IPS-20b (cell line): ENCODE measurements around the gene NKX2-4.
"Not testable (repeated sequence)": the region's sequence is repeated elsewhere in the genome, so short reads cannot be mapped to it uniquely, and the experiment has no call there.

Experiments used
- H3K27ac ChIP-seq: one replicate; pipeline ENCODE4 v1.5.1; 2013; ENCODE audit warnings: low read length
- H3K27me3 ChIP-seq: 2 replicates; pipeline ENCODE4 v1.6.1; 2013; ENCODE audit warnings: mild to moderate bottlenecking, low read length, inconsistent platforms; ENCODE audit not compliant: insufficient read depth
- H3K36me3 ChIP-seq: 2 replicates; pipeline ENCODE4 v1.6.1; 2013; ENCODE audit warnings: low read depth, mild to moderate bottlenecking, inconsistent platforms, low read length, moderate library complexity; ENCODE audit not compliant: insufficient read depth
- H3K4me1 ChIP-seq: 2 replicates; pipeline ENCODE4 v1.6.1; 2013; ENCODE audit warnings: mild to moderate bottlenecking, control low read depth, inconsistent platforms, low read length, moderate library complexity; ENCODE audit not compliant: insufficient read depth
- H3K4me3 ChIP-seq: 2 replicates; pipeline ENCODE4 v1.5.1; 2013; ENCODE audit warnings: mild to moderate bottlenecking, low read length, inconsistent platforms
- H3K9ac ChIP-seq: 2 replicates; pipeline ENCODE4 v1.6.1; 2013; ENCODE audit warnings: low read depth, mild to moderate bottlenecking, inconsistent platforms, low read length, moderate library complexity
- H3K9me3 ChIP-seq: 2 replicates; pipeline ENCODE4 v1.6.1; 2013; ENCODE audit warnings: mild to moderate bottlenecking, low read depth, low read length, inconsistent platforms; ENCODE audit not compliant: insufficient read depth

NKX2-4 gene

GRCh38 chr20:21377701-21378100 lies 19.6 kb downstream of the NKX2-4 start:
- H3K27ac ChIP-seq, result no peak overlapping the region
- H3K36me3 ChIP-seq, result peaks cover 60% of the 10 kb centered on the region
- H3K9me3 ChIP-seq, result no peaks in the 10 kb centered on the region
- H3K9ac ChIP-seq, result no peak overlapping the region
- H3K4me1 ChIP-seq, result no peaks in the 10 kb centered on the region
- H3K27me3 ChIP-seq, result no peaks in the 10 kb centered on the region
- H3K4me3 ChIP-seq, result no peak overlapping the region

DNA sequence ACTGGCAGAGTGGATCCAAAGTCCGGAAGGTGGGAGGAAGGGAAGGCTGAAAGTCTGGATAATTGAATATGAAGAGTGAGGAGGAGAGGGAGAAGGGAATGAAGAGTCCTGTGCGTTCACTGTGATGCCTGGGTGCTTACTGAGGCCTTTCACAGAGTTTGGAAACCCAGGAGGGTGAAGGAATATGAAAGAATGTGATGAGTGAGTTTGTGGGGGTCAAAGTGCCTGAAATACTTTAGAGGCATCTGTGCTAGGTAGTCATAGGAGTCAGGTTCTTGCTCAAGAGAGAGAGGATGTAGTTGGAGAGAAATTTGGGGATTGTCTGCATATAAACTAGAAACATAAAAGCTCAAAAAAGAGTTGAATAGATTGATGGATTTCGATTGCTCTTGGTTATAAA lies 20.7 kb downstream of the NKX2-4 start:
- H3K27me3 ChIP-seq, result no peaks in the 10 kb centered on the region
- no peak overlapping the region for H3K4me3 ChIP-seq
- peaks cover 60% of the 10 kb centered on the region for H3K36me3 ChIP-seq
- no peaks in the 10 kb centered on the region for H3K4me1 ChIP-seq
- no peaks in the 10 kb centered on the region for H3K9me3 ChIP-seq
- no peak overlapping the region for H3K9ac ChIP-seq
- no peak overlapping the region for H3K27ac ChIP-seq

DNA sequence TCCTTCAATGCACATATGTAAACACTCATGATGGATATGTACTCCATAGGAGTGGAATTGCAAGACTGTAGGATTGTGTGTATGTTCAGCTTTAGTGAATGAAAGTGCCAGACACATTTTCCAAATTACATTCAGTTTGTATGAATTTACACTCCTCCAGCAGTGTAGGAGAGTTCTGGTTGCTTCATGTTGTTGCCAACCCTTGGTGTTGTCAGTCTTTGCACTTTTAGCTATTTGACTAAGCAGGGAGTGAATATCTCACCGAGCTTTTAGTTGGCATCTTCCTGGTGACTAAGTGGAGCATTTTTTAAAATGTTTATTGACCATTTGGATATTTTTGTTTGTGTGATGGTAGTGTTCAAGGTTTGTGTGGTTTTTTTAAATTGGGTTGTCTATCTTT lies 23.9 kb downstream of the NKX2-4 start:
- Histone ChIP-seq H3K36me3 (peaks cover 58% of the 10 kb centered on the region), H3K4me1 (no peaks in the 10 kb centered on the region), H3K27ac (no peak overlapping the region), H3K4me3 (no peak overlapping the region), H3K9me3 (no peaks in the 10 kb centered on the region), H3K9ac (no peak overlapping the region), H3K27me3 (no peaks in the 10 kb centered on the region)

DNA sequence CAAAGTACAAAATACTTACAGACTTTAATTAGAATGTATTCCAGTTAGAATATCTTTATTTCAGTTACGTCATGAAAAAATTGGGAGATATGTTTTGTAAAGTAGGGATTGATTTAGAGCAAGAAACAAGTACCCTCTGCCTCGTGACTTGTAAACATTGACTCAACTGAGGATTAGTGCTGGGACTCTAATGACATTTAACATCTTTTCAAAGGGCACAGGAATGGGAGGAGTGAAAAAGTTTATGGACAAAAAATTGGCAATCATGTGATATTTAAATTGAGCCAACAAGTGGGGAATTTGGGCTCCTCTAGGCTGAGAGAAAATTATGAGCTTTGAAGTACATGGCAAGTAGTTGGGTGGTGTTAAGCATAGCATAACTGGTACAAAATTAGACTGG lies 25.3 kb downstream of the NKX2-4 start:
- Histone ChIP-seq H3K9ac (no peak overlapping the region), H3K4me3 (no peak overlapping the region), H3K4me1 (no peaks in the 10 kb centered on the region), H3K27me3 (no peaks in the 10 kb centered on the region), H3K9me3 (no peaks in the 10 kb centered on the region), H3K27ac (no peak overlapping the region), H3K36me3 (peaks cover 72% of the 10 kb centered on the region)

GRCh38 chr20:21371193-21371592 lies 26.1 kb downstream of the NKX2-4 start:
- Histone ChIP-seq H3K27ac (no peak overlapping the region), H3K36me3 (peaks cover 73% of the 10 kb centered on the region), H3K27me3 (no peaks in the 10 kb centered on the region), H3K4me1 (no peaks in the 10 kb centered on the region), H3K9ac (no peak overlapping the region), H3K9me3 (no peaks in the 10 kb centered on the region), H3K4me3 (no peak overlapping the region)

GRCh38 chr20:21368791-21369190 lies 28.5 kb downstream of the NKX2-4 start:
- Histone ChIP-seq H3K36me3 (peaks cover 90% of the 10 kb centered on the region), H3K9me3 (no peaks in the 10 kb centered on the region), H3K27ac (no peak overlapping the region), H3K4me1 (no peaks in the 10 kb centered on the region), H3K27me3 (no peaks in the 10 kb centered on the region), H3K4me3 (no peak overlapping the region), H3K9ac (no peak overlapping the region)

DNA sequence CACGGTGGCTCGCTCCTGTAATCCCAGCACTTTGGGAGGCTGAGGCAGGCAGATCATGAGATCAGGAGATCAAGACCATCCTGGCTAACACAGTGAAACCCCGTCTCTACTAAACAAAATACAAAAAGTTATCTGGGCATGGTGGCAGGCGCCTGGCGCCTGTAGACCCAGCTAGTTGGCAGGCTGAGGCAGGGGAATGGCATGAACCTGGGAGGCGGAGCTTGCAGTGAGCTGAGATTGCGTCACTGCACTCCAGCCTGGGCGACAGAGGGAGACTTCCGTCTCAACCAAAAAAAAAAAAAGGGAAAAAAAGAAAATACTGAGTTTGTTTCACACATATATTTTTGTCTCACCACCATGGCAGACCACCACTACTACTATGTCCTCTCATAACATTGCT lies 31.1 kb downstream of the NKX2-4 start:
- not testable (repeated sequence) for H3K4me3 ChIP-seq, H3K27ac ChIP-seq, H3K27me3 ChIP-seq, H3K4me1 ChIP-seq, H3K9ac ChIP-seq, H3K9me3 ChIP-seq
- H3K36me3 ChIP-seq, result peaks cover 90% of the 10 kb centered on the region

- no peaks in the 10 kb centered on the region for H3K27me3 ChIP-seq
- H3K4me1 ChIP-seq, result no peaks in the 10 kb centered on the region
- H3K4me3 ChIP-seq, result no peak overlapping the region
- no peak overlapping the region for H3K27ac ChIP-seq
- no peak overlapping the region for H3K9ac ChIP-seq
- H3K9me3 ChIP-seq, result no peaks in the 10 kb centered on the region
- peaks cover 90% of the 10 kb centered on the region for H3K36me3 ChIP-seq
Observed at GRCh38 chr20:21365771-21366170, 31.6 kb downstream of the NKX2-4 start.

DNA sequence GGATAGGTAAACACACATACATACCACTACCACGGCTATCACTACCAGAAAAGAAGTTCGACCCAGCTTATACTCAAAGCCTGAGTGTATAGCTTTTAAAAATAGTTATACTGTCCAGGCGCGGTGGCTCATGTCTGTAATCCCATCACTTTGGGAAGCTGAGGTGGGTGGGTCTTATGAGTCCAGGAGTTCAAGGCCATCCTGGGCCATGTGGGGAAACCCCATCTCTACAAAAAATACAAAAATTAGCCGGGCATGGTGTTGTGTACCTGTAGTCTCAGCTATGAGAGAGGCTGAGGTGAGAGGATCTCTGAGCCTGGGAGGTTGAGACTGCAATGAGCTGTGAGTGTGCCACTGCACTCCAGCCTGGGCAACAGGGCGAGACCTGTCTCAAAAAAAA lies 32.9 kb downstream of the NKX2-4 start:
- Histone ChIP-seq H3K9me3 (no peaks in the 10 kb centered on the region), H3K36me3 (peaks cover 94% of the 10 kb centered on the region)

GRCh38 chr20:21361266-21361665 lies 36.1 kb downstream of the NKX2-4 start:
- no peaks in the 10 kb centered on the region for H3K9me3 ChIP-seq
- no peaks in the 10 kb centered on the region for H3K27me3 ChIP-seq
- H3K4me1 ChIP-seq, result no peaks in the 10 kb centered on the region
- peaks cover 94% of the 10 kb centered on the region for H3K36me3 ChIP-seq
- H3K4me3 ChIP-seq, result no peak overlapping the region
- H3K9ac ChIP-seq, result no peak overlapping the region
- H3K27ac ChIP-seq, result no peak overlapping the region

More for the DNA sequence above, 32.9 kb downstream of the NKX2-4 start:
- Histone ChIP-seq H3K4me3 (no peak overlapping the region), H3K27me3 (no peaks in the 10 kb centered on the region), H3K4me1 (no peaks in the 10 kb centered on the region), H3K9ac (no peak overlapping the region), H3K27ac (no peak overlapping the region)

DNA sequence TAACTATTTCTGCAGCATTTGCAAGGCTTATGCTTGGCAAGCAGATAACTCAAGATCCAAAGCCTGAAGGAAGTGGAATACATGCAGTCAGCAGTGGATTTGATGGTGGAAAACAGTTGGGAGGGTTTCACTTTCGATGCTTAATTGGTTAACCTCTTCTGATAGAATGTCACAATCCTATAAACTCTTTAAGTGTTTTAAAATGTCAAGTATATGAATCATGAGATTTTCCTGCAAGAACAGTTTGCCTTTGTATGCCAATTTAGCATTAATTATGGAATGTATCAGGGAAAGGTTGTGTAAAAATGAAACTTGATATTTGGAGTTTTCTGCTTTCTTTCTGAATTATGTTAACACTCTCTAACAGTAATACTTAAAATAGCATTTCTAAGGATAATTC lies 36.6 kb downstream of the NKX2-4 start:
- Histone ChIP-seq H3K27me3 (no peaks in the 10 kb centered on the region), H3K9me3 (no peaks in the 10 kb centered on the region), H3K9ac (no peak overlapping the region), H3K4me1 (no peaks in the 10 kb centered on the region), H3K4me3 (no peak overlapping the region), H3K36me3 (peaks cover 98% of the 10 kb centered on the region), H3K27ac (no peak overlapping the region)

DNA sequence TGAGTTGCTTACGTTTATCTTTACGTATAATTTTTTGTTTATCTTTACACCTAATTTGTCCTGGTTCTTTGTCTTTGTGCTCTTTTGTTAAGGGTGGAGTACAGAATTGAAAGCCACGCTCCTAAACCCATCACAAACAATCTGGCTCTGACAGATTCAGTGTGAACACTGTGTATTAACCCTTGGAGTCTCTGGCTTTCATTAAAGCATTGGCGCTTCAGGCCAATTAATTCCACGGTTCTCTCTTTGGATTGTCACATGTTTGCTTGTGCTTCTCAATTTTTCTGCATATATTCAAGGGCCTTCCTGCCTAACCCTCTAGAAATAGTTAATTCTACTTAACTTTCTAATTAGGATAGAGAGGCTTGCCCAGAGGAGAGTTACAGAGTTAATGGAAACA lies 38.6 kb downstream of the NKX2-4 start:
- Histone ChIP-seq H3K4me1 (no peaks in the 10 kb centered on the region), H3K27me3 (no peaks in the 10 kb centered on the region), H3K36me3 (peaks cover 100% of the 10 kb centered on the region), H3K4me3 (no peak overlapping the region), H3K9ac (no peak overlapping the region), H3K9me3 (no peaks in the 10 kb centered on the region), H3K27ac (no peak overlapping the region)

DNA sequence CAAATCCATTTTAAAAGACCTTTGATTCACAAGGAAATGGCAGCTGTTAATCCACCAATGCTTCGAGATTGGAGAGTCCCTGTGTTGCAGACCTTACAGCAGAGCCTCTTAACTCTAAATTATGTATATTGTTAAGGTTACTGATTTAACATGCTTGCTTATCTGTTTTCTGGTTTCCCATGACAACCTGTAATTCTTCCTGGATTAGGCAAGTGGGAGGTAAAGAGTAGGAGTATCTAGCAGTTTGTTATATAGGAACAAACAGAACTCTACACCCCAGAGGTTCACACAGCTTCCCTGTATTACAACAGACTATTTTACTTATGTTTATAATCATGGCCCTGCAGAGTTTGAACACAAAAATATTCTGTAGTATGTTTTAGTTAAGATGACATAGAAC lies 39.5 kb downstream of the NKX2-4 start:
- no peaks in the 10 kb centered on the region for H3K4me1 ChIP-seq
- peaks cover 98% of the 10 kb centered on the region for H3K36me3 ChIP-seq
- no peaks in the 10 kb centered on the region for H3K9me3 ChIP-seq
- H3K27me3 ChIP-seq, result no peaks in the 10 kb centered on the region
- H3K9ac ChIP-seq, result no peak overlapping the region
- H3K27ac ChIP-seq, result no peak overlapping the region
- H3K4me3 ChIP-seq, result no peak overlapping the region
